NCI-H526 (cell line): ENCODE measurements around the gene LAMC1.
"Not testable (repeated sequence)": the region's sequence is repeated elsewhere in the genome, so short reads cannot be mapped to it uniquely, and the experiment has no call there.

Experiments used
- DNase-seq, 2 experiments: peaks; one replicate each; lab custom pipeline; 2025; lab: John Stamatoyannopoulos, UW

The LAMC1 gene

DNA sequence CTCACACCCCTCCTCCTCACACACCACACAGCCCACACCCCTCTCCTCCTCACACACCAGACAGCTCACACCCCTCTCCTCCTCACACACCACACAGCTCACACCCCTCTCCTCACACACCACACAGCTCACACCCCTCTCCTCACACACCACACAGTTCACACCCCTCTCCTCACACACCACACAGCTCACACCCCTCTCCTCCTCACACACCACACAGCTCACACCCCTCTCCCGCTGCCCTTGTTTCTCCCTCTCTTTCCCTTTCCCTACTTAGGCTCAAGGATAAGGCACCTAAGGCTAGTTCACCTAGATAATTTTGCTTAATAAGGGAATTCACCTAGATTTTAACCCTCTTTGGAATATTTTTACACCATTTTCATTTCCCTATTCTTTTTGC is 126.8 kb downstream of the LAMC1 start:
- DNase-seq: not testable (repeated sequence)

- no peak for DNase-seq
Measured at GRCh38 chr1:183150445-183150844, 127.2 kb downstream of the LAMC1 start.

- DNase-seq: no peak
Measured at GRCh38 chr1:183152180-183152579, 129.0 kb downstream of the LAMC1 start.

DNA sequence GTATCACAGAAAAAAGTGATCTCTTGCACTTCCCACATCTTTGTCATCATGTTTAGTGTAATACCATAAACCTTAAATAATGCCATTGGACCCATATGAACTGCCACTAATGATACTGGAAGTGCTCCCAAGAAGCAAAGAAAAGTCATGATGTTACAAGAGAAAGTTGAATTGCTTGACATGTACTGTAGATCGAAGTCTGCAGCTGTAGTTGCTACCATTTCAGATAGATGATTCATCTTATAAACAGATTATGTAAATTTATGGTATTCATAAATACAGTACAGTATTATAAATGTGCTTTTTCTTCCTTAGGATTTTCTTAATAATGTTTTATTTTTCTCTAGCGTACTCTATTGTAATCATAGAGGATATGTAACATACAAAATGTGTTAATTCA is 132.7 kb downstream of the LAMC1 start:
- DNase-seq: no peak

DNA sequence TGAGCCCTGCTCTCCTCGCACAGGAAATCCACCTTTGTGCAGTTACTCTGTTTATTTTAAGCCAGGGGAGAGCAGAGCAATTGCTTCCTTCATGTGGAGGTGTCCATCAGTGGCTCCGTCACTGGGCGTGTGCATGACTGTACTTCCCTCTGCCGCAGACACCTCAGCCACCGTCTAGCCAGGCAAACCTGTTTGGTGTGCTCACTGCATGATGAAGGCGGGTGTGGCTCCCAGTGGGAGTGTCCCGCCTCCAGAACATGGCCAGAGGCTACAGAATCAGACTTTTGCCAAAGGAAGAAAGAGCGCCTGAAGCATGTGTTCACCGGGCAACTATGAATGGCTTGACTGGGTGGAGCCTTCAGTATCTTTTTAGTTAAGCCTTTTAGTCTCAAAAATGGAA is 136.7 kb downstream of the LAMC1 start:
- DNase-seq: peak; percentile 90 to 93

DNA sequence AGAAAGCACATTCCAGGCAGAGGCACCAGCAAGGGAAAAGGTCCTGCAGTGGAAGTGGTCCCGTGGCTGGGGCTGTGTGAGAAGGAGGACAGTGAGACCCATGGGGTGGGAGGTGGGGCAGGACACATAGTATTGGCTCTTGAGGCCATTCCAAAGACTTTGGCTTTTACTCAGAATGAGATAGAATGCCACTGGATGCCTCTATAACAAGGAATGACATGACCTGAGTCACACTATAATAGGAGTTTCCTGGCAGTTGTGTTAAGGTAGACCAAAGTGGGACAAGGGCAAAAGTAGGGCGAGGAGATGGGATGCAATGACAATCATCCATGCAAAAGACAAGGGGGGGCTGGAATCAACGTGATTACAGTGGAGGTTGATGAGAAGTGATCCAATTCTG is 138.2 kb downstream of the LAMC1 start:
- DNase-seq: no peak

- DNase-seq: no peak
Measured at GRCh38 chr1:183163316-183163715, 140.1 kb downstream of the LAMC1 start.

DNA sequence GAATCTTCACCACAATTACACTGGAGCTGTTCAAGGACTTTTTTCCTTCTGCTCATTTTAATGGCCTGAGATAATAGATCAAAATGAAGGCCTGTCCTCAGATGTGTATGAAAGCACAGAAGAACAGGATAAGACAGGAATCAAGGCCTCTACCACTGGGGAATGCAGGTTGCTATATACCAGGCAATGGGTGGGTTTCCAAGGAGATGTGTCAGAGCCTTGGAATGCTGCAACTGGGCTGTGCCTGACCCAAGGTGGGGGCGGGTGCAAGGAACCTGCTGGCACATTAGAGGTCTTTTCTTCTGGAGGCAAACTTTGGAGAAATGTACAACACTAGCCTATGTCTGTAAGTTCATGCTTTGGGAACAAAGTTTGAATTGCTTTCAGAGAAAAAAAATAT is 141.1 kb downstream of the LAMC1 start:
- DNase-seq: no peak

DNA sequence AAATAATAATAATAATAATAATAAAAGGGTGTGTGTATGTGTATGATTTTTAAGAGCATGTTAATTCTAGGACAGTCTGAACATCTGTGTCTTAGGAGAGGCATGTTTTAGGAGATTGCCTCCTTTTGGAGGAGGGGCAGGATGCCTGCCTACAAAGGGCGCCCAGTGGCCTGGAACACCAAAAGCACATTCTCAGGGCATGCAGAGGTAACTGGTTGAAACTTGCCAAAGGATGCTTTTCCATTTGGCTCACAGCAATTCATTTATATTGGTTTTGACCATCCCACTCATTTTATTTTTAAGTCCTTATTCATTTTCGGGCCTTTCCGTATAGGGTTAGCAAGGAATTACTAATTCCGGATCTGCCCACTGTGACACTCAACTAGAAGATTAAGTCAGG is 141.7 kb downstream of the LAMC1 start:
- no peak for DNase-seq

DNA sequence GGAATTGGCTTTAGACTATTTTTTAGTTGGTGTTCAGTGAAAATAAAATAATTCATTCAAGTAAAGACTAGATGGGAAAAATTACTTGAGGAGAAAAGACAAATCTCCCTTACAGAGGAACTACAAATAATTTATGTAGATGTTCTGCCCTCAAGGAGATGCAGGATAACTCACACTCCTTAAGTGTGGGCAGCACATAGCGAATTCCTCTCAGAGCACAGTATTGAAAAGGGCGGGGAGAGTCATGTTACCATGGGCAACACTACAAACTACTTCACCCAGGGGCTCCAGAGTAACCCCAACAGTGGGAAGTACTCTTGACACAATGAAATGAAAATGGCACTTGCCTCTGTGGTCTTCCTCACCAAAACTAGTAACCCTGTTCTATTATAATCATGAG is 142.2 kb downstream of the LAMC1 start:
- DNase-seq: no peak

- no peak for DNase-seq
Measured at GRCh38 chr1:183166454-183166853, 143.2 kb downstream of the LAMC1 start.

GRCh38 chr1:183167676-183168075 is 144.5 kb downstream of the LAMC1 start:
- DNase-seq: no peak

DNA sequence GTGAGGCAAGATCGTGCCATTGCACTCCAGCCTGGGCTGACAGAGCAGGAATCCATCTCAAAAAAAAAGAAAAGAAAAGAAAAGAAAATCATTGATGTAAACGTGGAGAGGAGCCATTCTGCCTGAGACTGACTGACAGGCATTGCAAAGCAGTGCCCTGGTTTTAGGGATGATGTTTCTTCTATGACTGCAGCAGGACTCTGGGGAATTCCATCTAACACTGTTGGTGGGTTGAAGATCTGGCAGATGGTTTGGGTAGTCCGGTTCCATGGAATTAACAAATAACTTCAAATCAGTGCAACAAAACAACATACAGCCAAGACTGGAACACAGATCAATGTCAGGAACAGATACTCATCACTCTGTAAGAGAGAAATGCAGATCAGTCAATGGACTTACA is 145.1 kb downstream of the LAMC1 start:
- no peak for DNase-seq

DNA sequence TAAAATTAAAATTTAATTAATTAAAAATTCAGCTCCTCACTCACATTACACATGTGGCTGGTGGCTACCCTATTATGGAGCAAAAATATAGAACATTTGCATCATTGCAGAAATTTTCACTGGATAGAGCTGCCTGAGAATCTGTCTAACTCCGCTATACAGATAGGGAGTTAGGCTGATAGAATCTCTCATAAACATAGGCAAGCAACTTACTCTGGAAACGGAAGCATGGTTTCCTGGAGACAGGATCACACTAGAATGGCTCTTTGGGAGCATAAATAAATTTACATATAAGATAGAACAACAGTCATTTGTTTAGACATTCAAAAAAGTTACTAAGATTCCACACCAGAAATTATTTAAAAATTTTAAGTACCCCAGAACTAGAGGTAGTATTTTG is 150.6 kb downstream of the LAMC1 start:
- no peak for DNase-seq

DNA sequence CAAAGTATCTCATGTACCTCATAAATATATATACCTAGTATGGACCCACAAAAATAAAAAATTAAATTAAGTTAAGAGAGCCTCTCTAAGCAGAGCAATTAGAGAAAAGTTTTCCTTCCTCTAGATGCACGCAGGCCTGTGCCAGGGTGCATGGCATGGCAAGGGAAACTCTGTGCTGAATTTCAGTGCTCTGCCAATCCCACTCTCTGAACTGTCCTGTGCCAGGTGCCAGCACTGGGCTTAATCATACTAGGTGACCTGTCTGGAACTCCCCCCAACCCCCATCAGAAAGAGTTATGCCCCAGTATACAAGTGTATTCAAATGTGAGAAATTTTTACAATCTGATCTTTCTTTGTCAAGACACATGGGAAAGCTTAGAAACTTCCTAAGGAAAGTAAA is 152.4 kb downstream of the LAMC1 start:
- DNase-seq: no peak

DNA sequence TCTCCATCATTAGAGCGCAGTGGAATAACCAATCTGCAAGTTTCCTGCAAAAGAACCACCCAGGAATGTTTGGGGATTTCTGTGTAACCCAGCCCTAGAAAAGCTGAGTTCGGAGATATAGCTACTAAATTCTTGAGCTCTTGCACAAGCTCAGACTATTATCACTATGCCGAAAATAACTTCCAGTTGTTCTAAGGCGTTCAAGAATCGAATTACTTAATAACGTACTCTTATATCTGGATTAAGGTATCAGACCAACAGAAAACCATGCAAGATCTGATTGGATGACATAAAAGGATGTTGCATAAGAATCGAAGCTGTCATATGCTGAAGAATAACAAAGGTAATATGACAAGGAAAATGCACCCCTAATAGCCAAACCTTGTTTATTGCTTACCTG is 155.3 kb downstream of the LAMC1 start:
- no peak for DNase-seq

DNA sequence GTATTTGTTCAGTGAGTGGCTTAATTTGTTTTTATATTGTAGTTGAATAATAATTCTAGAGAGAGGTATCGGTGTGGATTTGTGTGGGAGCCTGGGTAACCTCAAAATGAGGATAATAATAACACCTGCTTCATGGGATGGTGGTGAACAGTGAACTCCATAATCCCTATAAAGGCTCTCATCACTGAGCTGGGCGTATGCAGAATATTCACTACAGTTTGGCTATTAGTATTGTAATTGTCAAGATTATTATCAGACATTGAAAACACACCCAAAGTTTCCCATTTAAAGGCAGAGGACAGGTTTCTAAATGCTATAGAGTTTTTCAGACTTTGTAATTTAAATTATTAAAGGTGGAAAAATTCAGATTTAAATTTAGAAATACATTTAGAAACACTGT is 155.8 kb downstream of the LAMC1 start:
- no peak for DNase-seq

- DNase-seq: peak; percentile 40 to 58
Measured at GRCh38 chr1:183180218-183180617, 157.0 kb downstream of the LAMC1 start.

DNA sequence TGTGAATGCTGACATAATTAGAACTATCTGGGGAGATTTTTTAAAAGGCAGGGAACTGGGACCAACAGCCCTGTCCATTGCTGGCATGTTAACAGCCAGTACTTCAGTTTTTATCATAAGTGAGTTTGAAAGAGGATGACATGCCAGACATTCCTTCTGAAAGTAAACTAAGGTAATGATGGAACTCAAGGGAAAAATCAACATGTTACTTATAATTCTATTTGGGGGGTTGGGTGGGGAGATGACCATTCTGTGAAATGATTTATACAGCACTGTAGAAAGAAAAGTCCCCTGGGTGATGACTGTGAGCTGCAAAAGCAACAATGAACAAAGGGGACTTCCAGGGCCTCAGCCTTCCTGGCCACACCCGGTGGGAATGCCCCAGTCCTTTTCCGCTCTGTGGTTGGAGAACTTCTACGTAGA is 157.4 kb downstream of the LAMC1 start:
- DNase-seq: peak; percentile 25 to 68

DNA sequence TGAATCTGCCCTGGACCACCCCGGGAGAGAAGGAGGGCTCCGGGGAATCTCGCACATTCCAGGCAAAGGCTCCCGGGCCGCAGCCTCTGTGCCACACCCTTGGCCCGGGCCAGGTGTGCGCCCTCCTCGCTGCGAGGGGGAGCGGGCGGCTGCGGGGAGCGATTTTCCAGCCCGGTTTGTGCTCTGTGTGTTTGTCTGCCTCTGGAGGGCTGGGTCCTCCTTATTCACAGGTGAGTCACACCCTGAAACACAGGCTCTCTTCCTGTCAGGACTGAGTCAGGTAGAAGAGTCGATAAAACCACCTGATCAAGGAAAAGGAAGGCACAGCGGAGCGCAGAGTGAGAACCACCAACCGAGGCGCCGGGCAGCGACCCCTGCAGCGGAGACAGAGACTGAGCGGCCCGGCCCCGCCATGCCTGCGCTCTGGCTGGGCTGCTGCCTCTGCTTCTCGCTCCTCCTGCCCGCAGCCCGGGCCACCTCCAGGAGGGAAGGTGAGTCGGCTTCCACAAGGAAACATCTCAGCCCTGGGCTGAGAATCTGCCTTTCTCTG is 162.8 kb downstream of the LAMC1 start, which contains the start of gene LAMC2:
Gene LAMC2 (plus strand): TSS at position 324 of the 550 bp plus-strand sequence. CDS start 89 bp downstream, at position 413.
- peak; percentile 84 to 94 for DNase-seq

- DNase-seq: no peak
Measured at GRCh38 chr1:183186841-183187240, 163.6 kb downstream of the LAMC1 start.

DNA sequence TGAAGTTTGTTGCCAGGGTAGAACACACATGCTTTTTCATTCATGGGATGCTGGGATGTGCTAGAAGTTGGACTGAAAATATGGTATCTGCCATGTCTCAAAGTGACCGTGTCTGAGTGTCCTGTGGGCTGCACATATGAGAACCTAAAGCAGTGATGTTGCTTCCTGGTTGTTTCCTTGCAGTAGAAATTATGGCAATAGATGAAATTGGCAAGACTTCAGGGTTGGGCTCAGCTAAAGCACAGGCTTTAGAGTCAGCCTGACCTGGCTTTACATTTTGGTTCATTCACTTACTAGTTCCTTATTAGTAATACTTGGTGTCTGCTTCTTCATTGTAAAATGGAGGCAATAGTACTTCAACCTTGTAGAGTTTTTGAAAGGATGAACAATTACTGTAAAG is 165.0 kb downstream of the LAMC1 start:
- no peak for DNase-seq

DNA sequence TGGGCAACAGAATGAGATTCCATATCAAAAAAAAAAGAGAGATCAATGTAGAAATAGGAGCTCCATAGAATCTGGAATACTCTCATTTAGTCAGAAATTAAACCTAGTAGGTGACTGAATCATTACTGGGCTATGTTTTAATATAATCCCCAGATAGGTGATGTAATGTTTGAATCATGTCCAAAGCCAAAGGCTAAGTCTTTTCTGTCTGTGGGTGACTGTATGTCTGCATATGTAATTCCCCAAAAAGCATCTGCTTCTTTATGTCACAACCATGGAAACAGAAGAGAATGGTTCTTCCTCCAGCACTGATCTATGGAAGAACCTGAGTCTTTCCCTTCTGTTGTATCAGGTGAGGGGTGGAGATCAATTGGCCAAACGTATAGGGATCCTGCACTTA is 168.6 kb downstream of the LAMC1 start:
- DNase-seq: no peak

- no peak for DNase-seq
Measured at GRCh38 chr1:183193963-183194525, 170.8 kb downstream of the LAMC1 start.
